ENCODE measurements around the gene OPN3. TPM values are rescaled to one million over a fixed set of nuclear protein-coding genes. Genes with fewer than 3 reads are reported as not detected.

Gene OPN3
- polyA plus RNA-seq, 1 donor (not counting 4 experiments of a cell fraction or from before 2014, with no cell fraction given): 48.4 TPM

DNA sequence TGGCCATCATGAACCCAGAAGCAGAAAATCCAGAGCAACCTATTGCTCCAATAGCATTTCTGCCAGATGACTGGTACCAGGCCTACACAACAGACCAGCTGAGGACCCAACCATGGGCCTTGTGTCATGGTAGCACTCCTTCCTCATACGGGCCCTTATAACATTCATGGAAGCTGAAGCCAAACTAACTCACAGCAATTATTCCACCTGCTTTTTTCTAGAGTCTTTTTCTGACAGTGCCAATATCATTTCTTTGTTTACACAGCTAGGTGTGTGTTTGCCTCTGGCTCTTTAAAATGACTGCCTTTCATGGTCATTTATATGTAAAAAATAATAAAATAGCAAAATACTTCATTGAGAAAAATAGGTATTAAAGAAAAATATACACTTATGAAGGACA is 8.0 kb upstream of the OPN3 start:
- Histone ChIP-seq H3K27me3 (ENCODE audit: control insufficient read depth, extremely low read depth, insufficient read depth, low read length) (no peaks in the 10 kb centered on the region), H3K4me2 (ENCODE audit: control insufficient read depth, extremely low read depth, insufficient read depth, low read depth, low read length) (no peak overlapping the region), H3K4me3 (ENCODE audit: control insufficient read depth in 2 of 3, extremely low read depth in 1 of 3, insufficient read depth in 2 of 3, low read depth in 1 of 3, low read length in 3 of 3) (no peak overlapping the region), H3K9me3 (ENCODE audit: control insufficient read depth, low read depth, low read length) (no peaks in the 10 kb centered on the region), H2AFZ (ENCODE audit: control insufficient read depth, low read length) (no peak overlapping the region), H3K27ac (ENCODE audit: control insufficient read depth, insufficient read depth, low read length) (no peak overlapping the region), H3K9ac (ENCODE audit: control insufficient read depth, extremely low read depth, insufficient read depth, low read length) (no peak overlapping the region), H3K9me1 (ENCODE audit: control insufficient read depth, extremely low read depth, insufficient read depth, low read length) (no peaks in the 10 kb centered on the region), H4K20me1 (ENCODE audit: control insufficient read depth, extremely low read depth, insufficient read depth, low read length) (no peaks in the 10 kb centered on the region), H3K36me3 (ENCODE audit: control insufficient read depth in 2 of 2, extremely low read depth in 1 of 2, insufficient read depth in 2 of 2, low read length in 2 of 2) (no peaks in the 10 kb centered on the region), H3K79me2 (ENCODE audit: control insufficient read depth, insufficient read depth, low read length) (no peaks in the 10 kb centered on the region), H3K4me1 (ENCODE audit: control insufficient read depth, extremely low read depth, insufficient read depth, low read length) (no peaks in the 10 kb centered on the region)
- no peak for FAIRE-seq
- dilution Hi-C loops (cut with MboI; ENCODE audit: extremely low pct_ligation_motif_present, low sequenced_read_pairs): no loop called here
- TF ChIP-seq, protein P1, sequence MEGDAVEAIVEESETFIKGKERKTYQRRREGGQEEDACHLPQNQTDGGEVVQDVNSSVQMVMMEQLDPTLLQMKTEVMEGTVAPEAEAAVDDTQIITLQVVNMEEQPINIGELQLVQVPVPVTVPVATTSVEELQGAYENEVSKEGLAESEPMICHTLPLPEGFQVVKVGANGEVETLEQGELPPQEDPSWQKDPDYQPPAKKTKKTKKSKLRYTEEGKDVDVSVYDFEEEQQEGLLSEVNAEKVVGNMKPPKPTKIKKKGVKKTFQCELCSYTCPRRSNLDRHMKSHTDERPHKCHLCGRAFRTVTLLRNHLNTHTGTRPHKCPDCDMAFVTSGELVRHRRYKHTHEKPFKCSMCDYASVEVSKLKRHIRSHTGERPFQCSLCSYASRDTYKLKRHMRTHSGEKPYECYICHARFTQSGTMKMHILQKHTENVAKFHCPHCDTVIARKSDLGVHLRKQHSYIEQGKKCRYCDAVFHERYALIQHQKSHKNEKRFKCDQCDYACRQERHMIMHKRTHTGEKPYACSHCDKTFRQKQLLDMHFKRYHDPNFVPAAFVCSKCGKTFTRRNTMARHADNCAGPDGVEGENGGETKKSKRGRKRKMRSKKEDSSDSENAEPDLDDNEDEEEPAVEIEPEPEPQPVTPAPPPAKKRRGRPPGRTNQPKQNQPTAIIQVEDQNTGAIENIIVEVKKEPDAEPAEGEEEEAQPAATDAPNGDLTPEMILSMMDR (optimal IDR thresholded peaks at IDR 0.05 in 1 of 3, IDR thresholded peaks at IDR 0.05 in 1 of 3, conservative IDR thresholded peaks at IDR 0.05 in 1 of 3; ENCODE audit: extremely low read depth in 1 of 3, insufficient read depth in 2 of 3, low read length in 3 of 3): no peak
- TF ChIP-seq EZH2 (IDR thresholded peaks at IDR 0.05; ENCODE audit: low read length): no peak
- DNase-seq (ENCODE audit: low read depth, low spot score): no peak

DNA sequence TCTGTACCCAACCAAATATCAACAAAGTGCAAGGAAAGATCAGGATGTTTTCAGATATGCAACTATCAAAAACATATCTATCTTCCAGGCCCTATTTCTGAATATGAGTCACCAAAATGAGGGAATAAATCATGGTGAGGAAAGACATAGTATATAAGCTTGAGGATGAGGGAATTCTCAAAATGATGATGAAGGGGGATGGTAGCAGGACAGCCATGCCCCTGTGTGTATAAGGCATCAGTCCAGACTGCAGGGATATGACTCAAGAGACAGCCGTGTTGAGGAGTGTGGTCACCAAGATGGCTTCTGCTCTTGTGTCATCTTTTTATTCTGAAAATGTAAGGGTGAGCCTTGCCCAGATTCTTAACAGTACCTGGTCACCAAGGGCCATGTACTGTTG is 7.5 kb upstream of the OPN3 start:
- no peak for FAIRE-seq
- no peaks in the 10 kb centered on the region for H3K9me1 ChIP-seq (ENCODE audit: control insufficient read depth, extremely low read depth, insufficient read depth, low read length)
- no peak overlapping the region for H3K27ac ChIP-seq (ENCODE audit: control insufficient read depth, insufficient read depth, low read length)
- dilution Hi-C loops (cut with MboI; ENCODE audit: extremely low pct_ligation_motif_present, low sequenced_read_pairs): no loop called here
- H3K9me3 ChIP-seq (ENCODE audit: control insufficient read depth, low read depth, low read length): no peaks in the 10 kb centered on the region
- no peak overlapping the region for H3K4me2 ChIP-seq (ENCODE audit: control insufficient read depth, extremely low read depth, insufficient read depth, low read depth, low read length)
- no peaks in the 10 kb centered on the region for H3K4me1 ChIP-seq (ENCODE audit: control insufficient read depth, extremely low read depth, insufficient read depth, low read length)
- TF ChIP-seq EZH2 (IDR thresholded peaks at IDR 0.05; ENCODE audit: low read length): no peak
- TF ChIP-seq, protein P1 (optimal IDR thresholded peaks at IDR 0.05 in 1 of 3, IDR thresholded peaks at IDR 0.05 in 1 of 3, conservative IDR thresholded peaks at IDR 0.05 in 1 of 3; ENCODE audit: extremely low read depth in 1 of 3, insufficient read depth in 2 of 3, low read length in 3 of 3): no peak
- no peaks in the 10 kb centered on the region for H3K79me2 ChIP-seq (ENCODE audit: control insufficient read depth, insufficient read depth, low read length)
- DNase-seq (ENCODE audit: low read depth, low spot score): no peak
- H2AFZ ChIP-seq (ENCODE audit: control insufficient read depth, low read length): no peak overlapping the region
- H3K27me3 ChIP-seq (ENCODE audit: control insufficient read depth, extremely low read depth, insufficient read depth, low read length): no peaks in the 10 kb centered on the region
- H3K36me3 ChIP-seq (ENCODE audit: control insufficient read depth in 2 of 2, extremely low read depth in 1 of 2, insufficient read depth in 2 of 2, low read length in 2 of 2): no peaks in the 10 kb centered on the region
- no peaks in the 10 kb centered on the region for H4K20me1 ChIP-seq (ENCODE audit: control insufficient read depth, extremely low read depth, insufficient read depth, low read length)
- no peak overlapping the region for H3K9ac ChIP-seq (ENCODE audit: control insufficient read depth, extremely low read depth, insufficient read depth, low read length)
- no peak overlapping the region for H3K4me3 ChIP-seq (ENCODE audit: control insufficient read depth in 2 of 3, extremely low read depth in 1 of 3, insufficient read depth in 2 of 3, low read depth in 1 of 3, low read length in 3 of 3)

Data from keratinocyte (primary cell).